ENCODE data around the gene PPP2R2C. TPM values are rescaled to one million over a fixed set of nuclear protein-coding genes. Genes with fewer than 3 reads are reported as not detected.

PPP2R2C gene
- total RNA-seq, 1 experiment from 2014 or later, result 26.7 TPM

DNA sequence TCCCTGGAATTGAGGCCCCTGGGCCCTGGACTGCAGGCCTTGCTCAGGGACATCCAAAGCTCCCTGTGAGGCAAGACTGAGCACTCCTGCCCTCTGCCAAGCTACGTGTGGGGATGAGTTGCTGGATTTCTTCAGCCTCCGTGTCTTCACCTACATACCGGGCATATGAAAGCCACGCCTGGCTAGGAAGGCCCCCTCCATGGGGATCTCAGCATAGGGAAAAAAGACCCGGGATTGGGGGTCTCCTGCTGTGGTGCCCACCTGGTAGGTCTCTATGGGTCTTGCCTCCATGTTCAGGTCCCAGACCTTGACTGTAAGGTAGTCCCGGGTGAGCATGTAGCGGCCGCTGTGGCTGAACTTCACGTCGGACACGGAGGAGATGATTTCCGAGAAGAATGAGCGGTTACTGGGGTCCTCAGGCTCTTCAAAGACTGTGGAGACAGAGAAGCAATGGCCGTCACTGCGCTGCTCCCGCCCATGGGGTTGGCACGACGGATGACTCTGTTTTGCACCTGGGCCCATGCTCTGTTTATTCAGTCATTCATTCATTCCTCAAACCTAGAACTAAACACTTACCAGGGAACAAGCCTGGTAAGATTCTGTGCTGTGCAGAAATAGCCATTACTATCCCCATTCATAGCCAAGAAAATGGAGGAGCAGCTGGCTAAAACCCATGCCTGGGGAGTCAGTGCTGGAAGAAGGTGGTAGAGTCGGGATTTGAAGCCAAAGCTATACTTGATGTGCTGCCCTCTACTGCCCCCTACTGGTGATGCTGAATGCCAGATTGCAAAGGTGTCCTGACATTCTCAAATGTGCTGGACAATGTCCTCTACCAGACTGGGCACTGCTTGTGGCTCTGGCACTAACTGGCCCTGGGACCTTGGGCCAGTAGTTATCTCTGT lies 138.9 kb downstream of the PPP2R2C start:
- Histone ChIP-seq H3K4me3 (ENCODE audit: low read depth in 2 of 2, low read length in 2 of 2) (no peak overlapping the region), H3K4me1 (ENCODE audit: control insufficient read depth, insufficient read depth, low read length) (peaks cover 5% of the 10 kb centered on the region), H3K27me3 (ENCODE audit: control insufficient read depth, insufficient read depth, low read length) (no peaks in the 10 kb centered on the region), H3K27ac (ENCODE audit: low read length) (no peak overlapping the region), H3K36me3 (ENCODE audit: control insufficient read depth, insufficient read depth, low read length) (no peaks in the 10 kb centered on the region), H3K9me3 (ENCODE audit: control insufficient read depth, insufficient read depth, low read depth, low read length) (no peaks in the 10 kb centered on the region)
- TF ChIP-seq POLR2AphosphoS5 (IDR thresholded peaks at IDR 0.05; ENCODE audit: low read depth, low read length) (no peak), TCF7L2 (IDR thresholded peaks at IDR 0.05; ENCODE audit: low read depth, low read length) (no peak), SIN3A (IDR thresholded peaks at IDR 0.05; ENCODE audit: borderline replicate concordance, insufficient read depth, low read depth, low read length) (no peak)
- TF ChIP-seq, protein P1, sequence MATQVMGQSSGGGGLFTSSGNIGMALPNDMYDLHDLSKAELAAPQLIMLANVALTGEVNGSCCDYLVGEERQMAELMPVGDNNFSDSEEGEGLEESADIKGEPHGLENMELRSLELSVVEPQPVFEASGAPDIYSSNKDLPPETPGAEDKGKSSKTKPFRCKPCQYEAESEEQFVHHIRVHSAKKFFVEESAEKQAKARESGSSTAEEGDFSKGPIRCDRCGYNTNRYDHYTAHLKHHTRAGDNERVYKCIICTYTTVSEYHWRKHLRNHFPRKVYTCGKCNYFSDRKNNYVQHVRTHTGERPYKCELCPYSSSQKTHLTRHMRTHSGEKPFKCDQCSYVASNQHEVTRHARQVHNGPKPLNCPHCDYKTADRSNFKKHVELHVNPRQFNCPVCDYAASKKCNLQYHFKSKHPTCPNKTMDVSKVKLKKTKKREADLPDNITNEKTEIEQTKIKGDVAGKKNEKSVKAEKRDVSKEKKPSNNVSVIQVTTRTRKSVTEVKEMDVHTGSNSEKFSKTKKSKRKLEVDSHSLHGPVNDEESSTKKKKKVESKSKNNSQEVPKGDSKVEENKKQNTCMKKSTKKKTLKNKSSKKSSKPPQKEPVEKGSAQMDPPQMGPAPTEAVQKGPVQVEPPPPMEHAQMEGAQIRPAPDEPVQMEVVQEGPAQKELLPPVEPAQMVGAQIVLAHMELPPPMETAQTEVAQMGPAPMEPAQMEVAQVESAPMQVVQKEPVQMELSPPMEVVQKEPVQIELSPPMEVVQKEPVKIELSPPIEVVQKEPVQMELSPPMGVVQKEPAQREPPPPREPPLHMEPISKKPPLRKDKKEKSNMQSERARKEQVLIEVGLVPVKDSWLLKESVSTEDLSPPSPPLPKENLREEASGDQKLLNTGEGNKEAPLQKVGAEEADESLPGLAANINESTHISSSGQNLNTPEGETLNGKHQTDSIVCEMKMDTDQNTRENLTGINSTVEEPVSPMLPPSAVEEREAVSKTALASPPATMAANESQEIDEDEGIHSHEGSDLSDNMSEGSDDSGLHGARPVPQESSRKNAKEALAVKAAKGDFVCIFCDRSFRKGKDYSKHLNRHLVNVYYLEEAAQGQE (IDR thresholded peaks at IDR 0.05; ENCODE audit: insufficient read depth in 1 of 2, low read depth in 2 of 2, low read length in 1 of 2), result no peak
- TF ChIP-seq, protein P2, sequence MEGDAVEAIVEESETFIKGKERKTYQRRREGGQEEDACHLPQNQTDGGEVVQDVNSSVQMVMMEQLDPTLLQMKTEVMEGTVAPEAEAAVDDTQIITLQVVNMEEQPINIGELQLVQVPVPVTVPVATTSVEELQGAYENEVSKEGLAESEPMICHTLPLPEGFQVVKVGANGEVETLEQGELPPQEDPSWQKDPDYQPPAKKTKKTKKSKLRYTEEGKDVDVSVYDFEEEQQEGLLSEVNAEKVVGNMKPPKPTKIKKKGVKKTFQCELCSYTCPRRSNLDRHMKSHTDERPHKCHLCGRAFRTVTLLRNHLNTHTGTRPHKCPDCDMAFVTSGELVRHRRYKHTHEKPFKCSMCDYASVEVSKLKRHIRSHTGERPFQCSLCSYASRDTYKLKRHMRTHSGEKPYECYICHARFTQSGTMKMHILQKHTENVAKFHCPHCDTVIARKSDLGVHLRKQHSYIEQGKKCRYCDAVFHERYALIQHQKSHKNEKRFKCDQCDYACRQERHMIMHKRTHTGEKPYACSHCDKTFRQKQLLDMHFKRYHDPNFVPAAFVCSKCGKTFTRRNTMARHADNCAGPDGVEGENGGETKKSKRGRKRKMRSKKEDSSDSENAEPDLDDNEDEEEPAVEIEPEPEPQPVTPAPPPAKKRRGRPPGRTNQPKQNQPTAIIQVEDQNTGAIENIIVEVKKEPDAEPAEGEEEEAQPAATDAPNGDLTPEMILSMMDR (IDR thresholded peaks at IDR 0.05), result no peak
- no peak for ATAC-seq
- ChIA-PET CTCF (no interaction called here), POLR2A (no interaction called here)
- no TSS peak for BruUV-seq (replicated peaks)
- intact Hi-C loops (cut with micrococcal nuclease; ENCODE audit: unreplicated experiment), result loop anchor here (2.0 kb wide), 1 partner anchor 213 kb away; no protein-coding TSS in a partner anchor
- DNase-seq (ENCODE audit: low read depth, low spot score), result no peak
- in situ Hi-C loops (cut with HindIII; ENCODE audit: low pct_unique_long_range_greater_than_20kb, low sequenced_read_pairs), result no loop called here

DNA sequence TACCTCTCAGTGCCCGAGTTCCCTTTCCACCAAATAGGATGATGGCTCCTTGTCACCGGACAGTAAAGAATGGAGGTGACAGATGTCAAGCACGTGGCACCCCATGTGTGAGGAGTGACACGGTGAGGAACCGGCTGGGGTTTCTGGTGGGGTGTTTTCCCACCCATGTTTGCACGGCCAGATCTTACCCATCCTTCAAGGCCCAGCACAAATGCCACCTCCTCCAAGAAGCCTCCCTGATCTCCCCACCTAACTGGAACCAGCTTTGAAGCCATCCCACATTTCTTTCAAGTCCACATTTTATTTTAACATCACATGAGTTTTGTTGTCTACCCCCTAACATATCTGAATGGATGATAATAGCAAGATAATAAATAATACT lies 139.8 kb downstream of the PPP2R2C start:
- Histone ChIP-seq H3K36me3 (ENCODE audit: control insufficient read depth, insufficient read depth, low read length) (no peaks in the 10 kb centered on the region), H3K27me3 (ENCODE audit: control insufficient read depth, insufficient read depth, low read length) (no peaks in the 10 kb centered on the region), H3K4me1 (ENCODE audit: control insufficient read depth, insufficient read depth, low read length) (peaks cover 3% of the 10 kb centered on the region), H3K27ac (ENCODE audit: low read length) (no peak overlapping the region), H3K4me3 (ENCODE audit: low read depth in 2 of 2, low read length in 2 of 2) (no peak overlapping the region), H3K9me3 (ENCODE audit: control insufficient read depth, insufficient read depth, low read depth, low read length) (no peaks in the 10 kb centered on the region)
- ATAC-seq (no peak), DNase-seq (ENCODE audit: low read depth, low spot score) (no peak)
- CTCF ChIA-PET, result interaction anchor here (3.0 kb wide), 1 partner anchor 82 kb away, joined by 10 read pairs; no protein-coding TSS in a partner anchor
- TF ChIP-seq TCF7L2 (IDR thresholded peaks at IDR 0.05; ENCODE audit: low read depth, low read length), result no peak
- in situ Hi-C loops (cut with HindIII; ENCODE audit: low pct_unique_long_range_greater_than_20kb, low sequenced_read_pairs) (no loop called here), intact Hi-C loops (cut with micrococcal nuclease; ENCODE audit: unreplicated experiment) (loop anchor here (2.0 kb wide), 1 partner anchor 214 kb away; no protein-coding TSS in a partner anchor)
- no TSS peak for BruUV-seq (replicated peaks)
- POLR2A ChIA-PET, result no interaction called here
